Measurements from ENCODE around the gene ZFTA.

ZFTA gene

DNA sequence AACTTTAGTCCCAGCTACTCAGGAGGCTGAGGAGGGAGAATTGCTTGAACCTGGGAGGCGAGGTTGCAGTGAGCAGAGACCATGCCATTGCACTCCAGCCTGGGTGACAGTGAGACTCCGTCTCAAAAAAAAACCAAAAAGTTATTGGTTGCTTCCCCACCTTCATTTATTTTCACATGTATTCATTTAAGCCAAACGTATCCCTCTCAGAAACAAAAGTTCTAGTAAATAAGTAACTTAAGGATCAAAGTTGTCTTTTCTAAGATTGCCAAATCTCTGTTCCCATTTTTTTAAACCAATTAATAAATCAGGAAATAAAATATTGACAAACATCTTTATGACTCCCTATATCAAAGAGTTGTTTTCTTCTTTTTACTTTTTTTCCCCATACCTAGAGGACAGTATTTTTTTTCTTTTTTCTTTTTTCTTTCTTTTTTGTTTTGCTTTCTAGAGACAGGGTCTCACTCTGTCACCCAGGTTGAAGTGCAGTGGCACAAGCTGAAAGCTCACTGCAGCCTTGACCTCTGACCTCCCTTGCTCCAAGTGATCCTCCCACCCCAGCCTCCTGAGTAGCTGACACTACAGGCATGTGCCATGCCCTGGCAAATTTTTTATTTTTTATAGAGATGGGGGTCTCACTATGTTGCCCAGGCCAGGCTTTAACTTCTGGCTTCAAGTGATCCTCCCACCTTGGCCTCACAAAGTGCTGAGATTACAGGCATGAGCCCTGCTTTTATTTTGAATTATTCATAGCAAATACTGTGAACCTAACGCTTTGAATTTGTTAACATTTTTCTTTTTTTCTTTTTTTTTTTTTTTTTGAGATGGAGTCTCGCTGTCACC lies 11.4 kb downstream of the ZFTA start:
- no peaks in the 10 kb centered on the region for H3K27me3 ChIP-seq (ENCODE audit: low read depth)
- H3K4me3 ChIP-seq = no peak overlapping the region
- peaks cover 6% of the 10 kb centered on the region for H3K4me1 ChIP-seq
- no peaks in the 10 kb centered on the region for H3K9me3 ChIP-seq
- in situ Hi-C loops (cut with MboI; ENCODE audit: low sequenced_read_pairs) = no loop called here
- H3K36me3 ChIP-seq (replicated peaks) = peaks cover 62% of the 10 kb centered on the region
- DNase-seq (ENCODE audit: low spot score in 2 of 2) = no peak

GRCh38 chr11:63749624-63750023 lies 19.0 kb downstream of the ZFTA start:
- Histone ChIP-seq H3K9me3 (no peaks in the 10 kb centered on the region), H3K4me3 (no peak overlapping the region), H3K27me3 (ENCODE audit: low read depth) (no peaks in the 10 kb centered on the region), H3K36me3 (replicated peaks) (peaks cover 37% of the 10 kb centered on the region), H3K4me1 (peaks cover 3% of the 10 kb centered on the region; the same call in 1 of the 2 replicates)
- in situ Hi-C loops (cut with MboI; ENCODE audit: low sequenced_read_pairs) = no loop called here
- no peak for DNase-seq (ENCODE audit: low spot score in 2 of 2)

DNA sequence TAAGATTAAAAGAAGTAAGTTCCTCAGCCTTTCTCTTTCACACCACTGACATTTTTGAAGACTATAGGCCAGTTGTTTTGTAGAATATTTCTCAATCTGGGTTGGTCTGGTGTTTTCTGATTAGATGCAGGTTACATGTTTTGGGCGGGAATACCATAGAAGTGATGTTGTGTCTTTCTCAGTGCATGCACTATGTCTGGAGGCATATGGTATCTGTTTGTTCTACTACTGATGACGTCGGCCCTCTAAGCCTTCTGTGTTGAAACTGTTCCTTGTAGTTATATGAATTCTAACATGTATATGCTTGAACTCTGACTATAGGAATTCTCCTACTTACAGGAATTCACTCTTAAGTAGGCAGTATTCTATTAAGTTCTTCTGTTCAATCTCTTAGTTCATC lies 21.6 kb downstream of the ZFTA start:
- peaks cover 19% of the 10 kb centered on the region for H3K36me3 ChIP-seq (replicated peaks)
- no peaks in the 10 kb centered on the region for H3K27me3 ChIP-seq (ENCODE audit: low read depth)
- in situ Hi-C loops (cut with MboI; ENCODE audit: low sequenced_read_pairs) = no loop called here
- H3K9me3 ChIP-seq = no peaks in the 10 kb centered on the region
- DNase-seq (ENCODE audit: low spot score in 2 of 2) = no peak
- H3K4me3 ChIP-seq = no peak overlapping the region
- H3K4me1 ChIP-seq = peaks cover 3% of the 10 kb centered on the region; the same call in 1 of the 2 replicates

GRCh38 chr11:63745304-63746170 lies 23.0 kb downstream of the ZFTA start:
- in situ Hi-C loops (cut with MboI; ENCODE audit: low sequenced_read_pairs) = no loop called here
- peak in 1 of 2 experiments; percentile 26 for DNase-seq (ENCODE audit: low spot score in 2 of 2)
- peaks cover 3% of the 10 kb centered on the region; the same call in 1 of the 2 replicates for H3K4me1 ChIP-seq

DNA sequence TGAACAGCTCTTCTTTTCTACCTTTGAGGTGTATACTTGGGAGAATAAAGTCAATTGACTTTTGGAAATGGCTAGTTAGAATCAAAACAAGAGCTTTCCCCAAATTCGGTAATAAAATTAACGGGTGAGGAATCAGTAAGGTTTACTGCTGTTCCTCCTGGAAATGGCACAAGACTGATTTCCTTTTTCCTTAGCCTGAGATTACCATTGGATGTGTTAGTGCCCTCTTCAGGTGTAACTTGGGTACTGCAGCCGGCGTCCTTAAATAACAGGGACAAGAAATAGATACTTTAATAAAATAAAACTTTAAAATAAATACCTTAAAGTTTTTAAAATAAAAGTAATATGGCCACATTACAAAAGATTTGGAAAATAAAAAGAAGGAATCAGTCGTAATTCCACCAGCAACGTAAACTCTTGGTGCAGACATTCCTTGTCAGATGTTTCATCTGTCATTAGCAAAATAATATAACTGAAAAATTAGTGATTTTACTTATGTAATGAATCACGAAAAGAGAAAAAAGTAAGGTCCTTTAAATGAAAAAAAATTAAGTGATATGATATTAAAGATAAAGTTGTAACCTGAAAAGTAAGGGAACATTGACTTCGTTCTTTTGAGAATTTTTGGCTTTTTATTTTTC lies 29.7 kb downstream of the ZFTA start:
- no peaks in the 10 kb centered on the region for H3K4me1 ChIP-seq
- H3K36me3 ChIP-seq (replicated peaks) = no peaks in the 10 kb centered on the region
- H3K4me3 ChIP-seq = no peak overlapping the region
- peak; percentile 74 to 80 for DNase-seq (ENCODE audit: low spot score in 2 of 2)
- in situ Hi-C loops (cut with MboI; ENCODE audit: low sequenced_read_pairs) = no loop called here
- H3K9me3 ChIP-seq = no peaks in the 10 kb centered on the region
- no peaks in the 10 kb centered on the region for H3K27me3 ChIP-seq (ENCODE audit: low read depth)

More at GRCh38 chr11:63745304-63746170, 23.0 kb downstream of the ZFTA start:
- no peak overlapping the region for H3K4me3 ChIP-seq
- peaks cover 6% of the 10 kb centered on the region for H3K36me3 ChIP-seq (replicated peaks)
- no peaks in the 10 kb centered on the region for H3K9me3 ChIP-seq
- H3K27me3 ChIP-seq (ENCODE audit: low read depth) = no peaks in the 10 kb centered on the region

GRCh38 chr11:63737718-63738117 lies 30.9 kb downstream of the ZFTA start:
- no peak for DNase-seq (ENCODE audit: low spot score in 2 of 2)
- no peaks in the 10 kb centered on the region for H3K4me1 ChIP-seq
- H3K9me3 ChIP-seq = no peaks in the 10 kb centered on the region
- in situ Hi-C loops (cut with MboI; ENCODE audit: low sequenced_read_pairs) = no loop called here
- no peaks in the 10 kb centered on the region for H3K27me3 ChIP-seq (ENCODE audit: low read depth)
- H3K36me3 ChIP-seq (replicated peaks) = no peaks in the 10 kb centered on the region
- no peak overlapping the region for H3K4me3 ChIP-seq

DNA sequence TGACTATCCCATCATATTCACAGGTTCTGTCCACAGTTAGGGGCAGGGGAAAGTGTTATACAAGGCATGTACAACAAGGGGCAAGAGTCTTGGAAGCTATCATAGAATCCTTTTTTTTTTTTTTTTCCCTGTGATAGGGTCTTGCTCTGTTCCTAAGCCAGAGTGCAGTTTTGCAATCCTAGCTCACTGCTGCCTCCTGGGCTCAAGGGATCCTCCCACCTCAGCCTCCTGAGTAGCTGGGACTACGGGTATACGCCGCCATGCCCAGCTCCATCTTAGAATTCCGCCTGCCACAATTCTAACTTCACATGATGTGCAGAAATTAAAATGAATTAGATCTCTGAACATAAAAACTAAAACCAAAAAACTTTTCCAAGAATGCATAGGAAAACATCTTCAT lies 31.7 kb downstream of the ZFTA start:
- no peak overlapping the region for H3K4me3 ChIP-seq
- DNase-seq (ENCODE audit: low spot score in 2 of 2) = no peak
- H3K36me3 ChIP-seq (replicated peaks) = no peaks in the 10 kb centered on the region
- H3K9me3 ChIP-seq = no peaks in the 10 kb centered on the region
- no peaks in the 10 kb centered on the region for H3K4me1 ChIP-seq
- in situ Hi-C loops (cut with MboI; ENCODE audit: low sequenced_read_pairs) = no loop called here
- no peaks in the 10 kb centered on the region for H3K27me3 ChIP-seq (ENCODE audit: low read depth)

- Histone ChIP-seq H3K4me3 (no peak overlapping the region), H3K27me3 (ENCODE audit: low read depth) (no peaks in the 10 kb centered on the region), H3K4me1 (peaks cover 16% of the 10 kb centered on the region), H3K9me3 (no peaks in the 10 kb centered on the region), H3K36me3 (replicated peaks) (no peaks in the 10 kb centered on the region)
- in situ Hi-C loops (cut with MboI; ENCODE audit: low sequenced_read_pairs) = no loop called here
- DNase-seq (ENCODE audit: low spot score in 2 of 2) = no peak
Measured at GRCh38 chr11:63729326-63729725, 39.2 kb downstream of the ZFTA start.

DNA sequence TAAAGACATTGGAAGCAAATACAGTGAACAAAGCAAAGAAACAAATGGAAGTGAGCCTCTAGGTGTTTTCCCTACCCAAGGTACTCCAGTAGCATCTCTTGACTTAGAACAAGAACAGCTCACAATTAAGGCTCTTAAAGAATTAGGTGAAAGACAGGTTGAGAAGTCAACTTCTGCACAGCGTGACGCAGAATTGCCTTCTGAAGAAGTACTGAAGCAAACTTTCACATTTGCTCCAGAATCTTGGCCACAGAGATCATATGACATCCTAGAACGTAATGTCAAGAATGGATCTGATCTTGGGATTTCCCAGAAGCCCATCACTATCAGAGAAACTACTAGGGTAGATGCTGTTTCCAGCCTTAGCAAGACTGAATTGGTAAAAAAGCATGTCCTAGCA lies 48.0 kb downstream of the ZFTA start:
- in situ Hi-C loops (cut with MboI; ENCODE audit: low sequenced_read_pairs) = no loop called here
- Histone ChIP-seq H3K36me3 (replicated peaks) (peaks cover 4% of the 10 kb centered on the region; the same call in 1 of the 2 replicates), H3K4me3 (no peak overlapping the region), H3K4me1 (peaks cover 8% of the 10 kb centered on the region), H3K9me3 (no peaks in the 10 kb centered on the region), H3K27me3 (ENCODE audit: low read depth) (no peaks in the 10 kb centered on the region)
- no peak for DNase-seq (ENCODE audit: low spot score in 2 of 2)

GRCh38 chr11:63719987-63720386 lies 48.6 kb downstream of the ZFTA start:
- Histone ChIP-seq H3K27me3 (ENCODE audit: low read depth) (no peaks in the 10 kb centered on the region), H3K4me1 (peaks cover 4% of the 10 kb centered on the region), H3K9me3 (no peaks in the 10 kb centered on the region), H3K4me3 (no peak overlapping the region), H3K36me3 (replicated peaks) (peaks cover 4% of the 10 kb centered on the region; the same call in 1 of the 2 replicates)
- no peak for DNase-seq (ENCODE audit: low spot score in 2 of 2)
- in situ Hi-C loops (cut with MboI; ENCODE audit: low sequenced_read_pairs) = no loop called here

GRCh38 chr11:63719001-63719400 lies 49.6 kb downstream of the ZFTA start:
- no peak for DNase-seq (ENCODE audit: low spot score in 2 of 2)
- in situ Hi-C loops (cut with MboI; ENCODE audit: low sequenced_read_pairs) = no loop called here
- H3K4me1 ChIP-seq = no peaks in the 10 kb centered on the region
- no peak overlapping the region for H3K4me3 ChIP-seq
- no peaks in the 10 kb centered on the region for H3K9me3 ChIP-seq
- no peaks in the 10 kb centered on the region for H3K27me3 ChIP-seq (ENCODE audit: low read depth)
- H3K36me3 ChIP-seq (replicated peaks) = peaks cover 4% of the 10 kb centered on the region; the same call in 1 of the 2 replicates
